ENCODE measurements around the gene OR52K1. TPM values are rescaled to one million over a fixed set of nuclear protein-coding genes. Genes with fewer than 3 reads are reported as not detected.
"Not testable (repeated sequence)": the region's sequence is repeated elsewhere in the genome, so short reads cannot be mapped to it uniquely, and the experiment has no call there.

OR52K1 gene
- total RNA-seq, 1 experiment from 2014 or later = not detected

GRCh38 chr11:4466131-4466870 is 16.1 kb upstream of the OR52K1 start:
- H3K4me3 ChIP-seq = no peak overlapping the region
- H3K27me3 ChIP-seq (replicated peaks) = no peaks in the 10 kb centered on the region
- H3K36me3 ChIP-seq = no peaks in the 10 kb centered on the region
- H3K9me3 ChIP-seq (replicated peaks) = peaks cover 12% of the 10 kb centered on the region
- no peaks in the 10 kb centered on the region for H3K4me1 ChIP-seq (replicated peaks)
- H3K27ac ChIP-seq = no peak overlapping the region
- no peak for DNase-seq (ENCODE audit: low read depth in 1 of 2, low spot score in 2 of 2)

DNA sequence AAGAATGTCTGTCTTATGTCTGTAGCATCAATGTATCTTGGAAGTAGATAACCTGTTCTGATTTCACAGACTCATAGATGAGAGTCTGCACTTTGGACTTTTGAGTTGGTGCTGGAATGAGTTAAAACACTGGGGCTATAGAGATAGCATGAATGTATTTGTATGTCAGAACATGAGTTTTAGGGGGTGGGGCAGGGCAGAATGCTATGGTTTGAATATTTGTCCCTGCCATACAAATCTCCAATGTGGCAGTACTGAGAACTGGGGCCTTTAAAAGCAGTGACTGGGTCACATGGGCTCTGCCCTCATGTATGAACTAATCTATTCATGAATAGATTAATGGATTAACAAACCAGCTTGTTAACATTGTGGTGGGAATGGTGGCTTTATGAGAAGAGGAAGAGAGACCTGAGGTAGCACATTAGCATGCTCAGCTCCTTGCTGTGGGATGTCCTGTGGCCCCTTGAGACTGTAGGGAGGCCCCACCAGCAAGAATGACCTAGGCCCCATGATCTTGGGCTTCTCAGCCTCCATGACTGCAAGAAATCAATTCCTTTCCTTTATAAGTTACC is 15.5 kb upstream of the OR52K1 start:
- H3K27me3 ChIP-seq (replicated peaks) = no peaks in the 10 kb centered on the region
- H3K4me3 ChIP-seq = no peak overlapping the region
- H3K9me3 ChIP-seq (replicated peaks) = peaks cover 12% of the 10 kb centered on the region
- H3K36me3 ChIP-seq = no peaks in the 10 kb centered on the region
- no peaks in the 10 kb centered on the region for H3K4me1 ChIP-seq (replicated peaks)
- DNase-seq (ENCODE audit: low read depth in 1 of 2, low spot score in 2 of 2) = no peak
- H3K27ac ChIP-seq = no peak overlapping the region

DNA sequence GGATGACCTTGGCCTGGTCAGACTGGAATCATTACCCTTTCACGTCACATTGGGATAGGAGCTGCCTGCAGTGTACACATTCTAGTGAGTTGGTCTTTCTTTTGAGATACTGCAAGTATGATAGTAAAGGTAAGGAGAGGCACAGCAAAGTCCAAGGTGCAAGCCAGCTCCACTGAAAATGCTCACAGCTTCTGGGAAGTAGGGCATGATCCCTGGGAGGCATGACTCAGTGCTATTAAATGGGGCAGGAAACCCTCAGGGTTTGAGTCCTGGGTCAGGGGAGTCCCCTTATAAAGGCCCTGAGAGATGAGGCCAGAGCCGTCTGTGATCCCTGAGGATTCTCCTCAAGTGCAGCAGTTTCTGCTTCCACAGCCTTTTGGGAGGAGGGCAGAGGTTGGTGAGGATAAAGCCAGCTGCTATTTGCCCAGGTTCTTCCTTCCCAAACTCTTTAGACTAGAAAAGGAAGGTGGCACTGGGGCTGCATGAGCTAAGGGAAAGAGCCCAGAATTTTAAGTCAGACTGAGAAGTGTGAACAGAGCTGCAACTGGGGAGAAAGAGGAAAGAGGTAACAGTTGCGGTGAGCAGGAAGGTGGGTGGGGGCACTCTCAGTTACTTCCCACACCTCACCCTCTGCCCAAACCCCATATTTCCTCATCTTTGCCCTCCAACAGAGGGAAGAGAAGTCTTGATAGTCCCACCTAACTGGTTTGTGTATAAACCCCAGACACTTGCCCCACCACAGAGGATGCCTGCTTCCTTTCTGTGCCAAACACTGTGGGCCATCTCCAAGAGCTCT is 14.4 kb upstream of the OR52K1 start:
- H3K27ac ChIP-seq = no peak overlapping the region
- H3K9me3 ChIP-seq (replicated peaks) = peaks cover 12% of the 10 kb centered on the region
- H3K4me3 ChIP-seq = no peak overlapping the region
- no peak for DNase-seq (ENCODE audit: low read depth in 1 of 2, low spot score in 2 of 2)
- H3K36me3 ChIP-seq = no peaks in the 10 kb centered on the region
- no peaks in the 10 kb centered on the region for H3K4me1 ChIP-seq (replicated peaks)
- H3K27me3 ChIP-seq (replicated peaks) = no peaks in the 10 kb centered on the region; the same call in 1 of the 2 replicates

GRCh38 chr11:4479644-4480043 is 2.8 kb upstream of the OR52K1 start:
- H3K4me3 ChIP-seq = no peak overlapping the region
- no peak for DNase-seq (ENCODE audit: low read depth in 1 of 2, low spot score in 2 of 2)
- H3K4me1 ChIP-seq (replicated peaks) = peaks cover 28% of the 10 kb centered on the region
- no peaks in the 10 kb centered on the region for H3K9me3 ChIP-seq (replicated peaks)
- 0 out of 2 replicates have a peak, but pooled peaks cover 4% of the 10 kb centered on the region for H3K27me3 ChIP-seq (replicated peaks)
- H3K27ac ChIP-seq = no peak overlapping the region
- no peaks in the 10 kb centered on the region for H3K36me3 ChIP-seq

GRCh38 chr11:4480577-4481239 is 1.7 kb upstream of the OR52K1 start:
- no peaks in the 10 kb centered on the region for H3K9me3 ChIP-seq (replicated peaks)
- peak; percentile 63 for DNase-seq (ENCODE audit: low read depth in 1 of 2, low spot score in 2 of 2)
- peaks cover 35% of the 10 kb centered on the region for H3K4me1 ChIP-seq (replicated peaks)

GRCh38 chr11:4481240-4481582 is 1.2 kb upstream of the OR52K1 start:
- H3K27ac ChIP-seq = peak overlapping the region; percentile 25
- no peak overlapping the region for H3K4me3 ChIP-seq
- H3K9me3 ChIP-seq (replicated peaks) = no peaks in the 10 kb centered on the region
- DNase-seq (ENCODE audit: low read depth in 1 of 2, low spot score in 2 of 2) = no peak
- H3K4me1 ChIP-seq (replicated peaks) = peaks cover 35% of the 10 kb centered on the region
- 0 out of 2 replicates have a peak, but pooled peaks cover 2% of the 10 kb centered on the region for H3K27me3 ChIP-seq (replicated peaks)
- no peaks in the 10 kb centered on the region for H3K36me3 ChIP-seq

More at GRCh38 chr11:4480577-4481239, 1.7 kb upstream of the OR52K1 start:
- Histone ChIP-seq H3K27ac (peak overlapping the region; percentile 25), H3K36me3 (no peaks in the 10 kb centered on the region), H3K27me3 (replicated peaks) (0 out of 2 replicates have a peak, but pooled peaks cover 4% of the 10 kb centered on the region), H3K4me3 (no peak overlapping the region)

GRCh38 chr11:4484310-4484709 is 1.9 kb downstream of the OR52K1 start:
- H3K27ac ChIP-seq = no peak overlapping the region
- no peaks in the 10 kb centered on the region for H3K27me3 ChIP-seq (replicated peaks)
- H3K36me3 ChIP-seq = no peaks in the 10 kb centered on the region
- peaks cover 35% of the 10 kb centered on the region for H3K4me1 ChIP-seq (replicated peaks)
- DNase-seq (ENCODE audit: low read depth in 1 of 2, low spot score in 2 of 2) = peak in 1 of 2 experiments; percentile 61
- no peaks in the 10 kb centered on the region for H3K9me3 ChIP-seq (replicated peaks)
- H3K4me3 ChIP-seq = no peak overlapping the region

DNA sequence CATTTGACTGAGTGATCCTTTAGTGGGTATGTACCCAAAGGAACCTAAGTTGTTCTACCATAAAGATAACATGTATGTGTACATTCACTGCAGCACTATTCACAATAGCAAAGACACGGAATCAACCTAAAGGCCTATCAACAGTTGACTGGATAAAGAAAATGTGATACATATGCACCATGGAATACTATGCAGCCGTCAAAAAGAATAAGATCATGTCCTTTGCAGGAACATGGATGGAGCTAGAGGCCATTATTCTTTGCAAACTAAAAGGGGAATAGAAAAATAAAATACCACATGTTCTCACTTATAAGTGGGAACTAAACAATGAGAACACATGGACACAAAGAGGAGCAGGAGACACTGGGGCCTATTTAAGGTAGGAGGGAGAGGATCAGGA is 9.0 kb downstream of the OR52K1 start:
- DNase-seq (ENCODE audit: low read depth in 1 of 2, low spot score in 2 of 2); H3K4me3 ChIP-seq; H3K36me3 ChIP-seq; H3K9me3 ChIP-seq (replicated peaks); H3K4me1 ChIP-seq (replicated peaks); H3K27ac ChIP-seq: not testable (repeated sequence)
- H3K27me3 ChIP-seq (replicated peaks) = peaks cover 25% of the 10 kb centered on the region

GRCh38 chr11:4491878-4492606 is 9.6 kb downstream of the OR52K1 start:
- DNase-seq (ENCODE audit: low read depth in 1 of 2, low spot score in 2 of 2) = no peak

DNA sequence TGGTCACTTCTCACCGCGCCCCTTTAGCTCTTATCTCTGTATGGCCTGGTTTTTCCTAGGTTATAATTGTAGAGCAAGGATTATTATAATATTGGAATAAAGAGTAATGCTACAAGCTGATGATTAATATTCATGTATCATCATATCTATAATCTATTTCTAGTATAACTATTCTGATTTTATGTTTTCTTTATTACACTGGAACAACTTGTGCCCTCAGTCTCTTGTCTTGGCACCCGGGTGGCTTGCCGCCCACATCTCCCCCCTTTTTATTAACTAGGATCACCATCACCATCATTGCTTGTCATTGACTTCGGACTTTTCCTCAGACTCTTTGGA is 11.0 kb downstream of the OR52K1 start:
- peaks cover 35% of the 10 kb centered on the region for H3K27me3 ChIP-seq (replicated peaks)
- H3K36me3 ChIP-seq = no peaks in the 10 kb centered on the region
- H3K4me1 ChIP-seq (replicated peaks) = no peaks in the 10 kb centered on the region; the same call in 1 of the 2 replicates
- no peak overlapping the region for H3K27ac ChIP-seq
- DNase-seq (ENCODE audit: low read depth in 1 of 2, low spot score in 2 of 2) = no peak
- no peaks in the 10 kb centered on the region for H3K9me3 ChIP-seq (replicated peaks)
- H3K4me3 ChIP-seq = no peak overlapping the region

More at GRCh38 chr11:4491878-4492606, 9.6 kb downstream of the OR52K1 start:
- H3K4me1 ChIP-seq (replicated peaks) = no peaks in the 10 kb centered on the region; the same call in 1 of the 2 replicates
- H3K27ac ChIP-seq = no peak overlapping the region
- H3K9me3 ChIP-seq (replicated peaks) = no peaks in the 10 kb centered on the region
- peaks cover 30% of the 10 kb centered on the region for H3K27me3 ChIP-seq (replicated peaks)
- H3K36me3 ChIP-seq = no peaks in the 10 kb centered on the region
- no peak overlapping the region for H3K4me3 ChIP-seq

GRCh38 chr11:4495487-4495886 is 13.0 kb downstream of the OR52K1 start:
- no peak overlapping the region for H3K4me3 ChIP-seq
- H3K4me1 ChIP-seq (replicated peaks) = no peaks in the 10 kb centered on the region; the same call in 1 of the 2 replicates
- no peak for DNase-seq (ENCODE audit: low read depth in 1 of 2, low spot score in 2 of 2)
- no peak overlapping the region for H3K27ac ChIP-seq
- H3K36me3 ChIP-seq = no peaks in the 10 kb centered on the region
- no peaks in the 10 kb centered on the region for H3K9me3 ChIP-seq (replicated peaks)
- H3K27me3 ChIP-seq (replicated peaks) = peaks cover 40% of the 10 kb centered on the region

DNA sequence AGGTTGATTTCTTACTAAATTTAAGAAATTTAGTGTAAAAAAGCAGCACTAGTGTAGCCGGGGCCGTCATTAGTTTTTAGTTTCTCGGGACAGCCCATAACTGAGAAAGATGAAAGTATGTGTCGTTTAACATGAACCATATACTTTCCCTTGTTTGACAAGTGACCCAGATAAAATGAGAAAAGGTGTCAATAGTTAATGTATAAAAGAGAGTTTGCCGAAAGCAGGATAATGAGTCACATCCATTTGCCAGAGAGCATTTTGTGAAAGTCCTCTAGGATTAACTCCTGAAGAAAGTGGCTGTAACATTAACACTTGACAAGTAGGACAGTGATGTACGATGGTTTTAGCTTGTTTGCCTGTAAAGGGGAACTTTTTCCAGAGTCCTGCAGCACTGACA is 13.5 kb downstream of the OR52K1 start:
- no peak overlapping the region for H3K27ac ChIP-seq
- DNase-seq (ENCODE audit: low read depth in 1 of 2, low spot score in 2 of 2) = no peak
- no peaks in the 10 kb centered on the region; the same call in 1 of the 2 replicates for H3K4me1 ChIP-seq (replicated peaks)

More for the DNA sequence above, 13.5 kb downstream of the OR52K1 start:
- H3K36me3 ChIP-seq = no peaks in the 10 kb centered on the region
- H3K9me3 ChIP-seq (replicated peaks) = no peaks in the 10 kb centered on the region
- H3K4me3 ChIP-seq = no peak overlapping the region
- peaks cover 43% of the 10 kb centered on the region for H3K27me3 ChIP-seq (replicated peaks)
